Lower leg skin (tissue), 3 donors: ENCODE results near the gene INSL3.

Experiments
- CTCF ChIP-seq, 3 donors: fragments of 450-650 bp; IDR thresholded peaks; one replicate each; pipeline ENCODE4 v1.5.1; 2016; ENCODE audit warnings: antibody characterized with exemption in 3 of 3, mild to moderate bottlenecking in 3 of 3, moderate library complexity in 2 of 3
- POLR2A ChIP-seq, 2 donors: fragments of 450-650 bp; IDR thresholded peaks; one replicate each; pipeline ENCODE4 v1.6.1; 2016 to 2017; ENCODE audit warnings: antibody characterized with exemption in 2 of 2, mild to moderate bottlenecking in 1 of 2, moderate library complexity in 1 of 2

- TF ChIP-seq CTCF (IDR thresholded peaks at IDR 0.05) (no peak), POLR2A (IDR thresholded peaks at IDR 0.05) (no peak)
Measured at GRCh38 chr19:17836530-17836929, 15.2 kb upstream of the INSL3 start.
